HEK293T (cell line): ENCODE measurements around the gene SLC25A22.

Experiments used
- BHLHE40 ChIP-seq: fragments of 450-650 bp; IDR thresholded peaks from 2 replicates; pipeline ENCODE4 v1.6.1; 2016; ENCODE audit warnings: mild to moderate bottlenecking, moderate library complexity, borderline replicate concordance
- ELF4 ChIP-seq: fragments of 450-650 bp; IDR thresholded peaks from 2 replicates; pipeline ENCODE4 v1.6.1; 2017; ENCODE audit warnings: antibody characterized with exemption
- FOXK2 ChIP-seq: fragments of 450-650 bp; IDR thresholded peaks from 2 replicates; pipeline ENCODE4 v1.6.1; 2016; ENCODE audit warnings: mild to moderate bottlenecking
- FOXM1 ChIP-seq: fragments of 450-650 bp; IDR thresholded peaks from 2 replicates; pipeline ENCODE4 v1.6.1; 2017; ENCODE audit warnings: mild to moderate bottlenecking, borderline replicate concordance
- HDGF ChIP-seq: fragments of 450-650 bp; IDR thresholded peaks from 2 replicates; pipeline ENCODE4 v1.6.1; 2017; ENCODE audit warnings: antibody characterized with exemption, borderline replicate concordance
- SP1 ChIP-seq: fragments of 450-650 bp; IDR thresholded peaks from 2 replicates; pipeline ENCODE4 v1.6.1; 2017
- SUZ12 ChIP-seq: fragments of 450-650 bp; IDR thresholded peaks from 2 replicates; pipeline ENCODE4 v1.6.1; 2016; ENCODE audit warnings: mild to moderate bottlenecking
- TARDBP ChIP-seq: fragments of 450-650 bp; IDR thresholded peaks from 2 replicates; pipeline ENCODE4 v1.6.1; 2016
- TF ChIP-seq, protein P1 (sequence below): fragments of 450-650 bp; IDR thresholded peaks from 2 replicates; pipeline ENCODE4 v1.6.1; 2016

- no peak for TF ChIP-seq ELF4
- TF ChIP-seq FOXK2: no peak
- no peak for TF ChIP-seq BHLHE40
- no peak for TF ChIP-seq TARDBP
- TF ChIP-seq FOXM1: no peak
- no peak for TF ChIP-seq SUZ12
- TF ChIP-seq, protein P1, sequence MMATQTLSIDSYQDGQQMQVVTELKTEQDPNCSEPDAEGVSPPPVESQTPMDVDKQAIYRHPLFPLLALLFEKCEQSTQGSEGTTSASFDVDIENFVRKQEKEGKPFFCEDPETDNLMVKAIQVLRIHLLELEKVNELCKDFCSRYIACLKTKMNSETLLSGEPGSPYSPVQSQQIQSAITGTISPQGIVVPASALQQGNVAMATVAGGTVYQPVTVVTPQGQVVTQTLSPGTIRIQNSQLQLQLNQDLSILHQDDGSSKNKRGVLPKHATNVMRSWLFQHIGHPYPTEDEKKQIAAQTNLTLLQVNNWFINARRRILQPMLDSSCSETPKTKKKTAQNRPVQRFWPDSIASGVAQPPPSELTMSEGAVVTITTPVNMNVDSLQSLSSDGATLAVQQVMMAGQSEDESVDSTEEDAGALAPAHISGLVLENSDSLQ: no peak
- TF ChIP-seq SP1: no peak
- no peak for TF ChIP-seq HDGF
Measured at GRCh38 chr11:844693-845644, 46.9 kb upstream of the SLC25A22 start.
